A673 (cell line): ENCODE results near the gene BABAM2. TPM values are rescaled to one million over a fixed set of nuclear protein-coding genes. Genes with fewer than 3 reads are reported as not detected.

Experiments used
- BruUV-seq: library from RNA; stranded (reverse); fragments of 400-500 nt; replicated peaks from 2 replicates; lab custom pipeline; 2021; lab: Mats Ljungman, UMichigan
- CTCF ChIA-PET: fragments of 300-600 bp; sonication (Branson Sonifier 250); formaldehyde crosslinking; loops from one replicate; lab custom pipeline; 2022; ENCODE audit warnings: antibody characterized with exemption; lab: Charles Lee
- POLR2A ChIA-PET: fragments of 300-600 bp; sonication (Branson Sonifier 250); formaldehyde crosslinking; loops from one replicate; lab custom pipeline; 2022; ENCODE audit warnings: antibody characterized with exemption; ENCODE audit not compliant: low non-redundant PET; lab: Charles Lee
- DNase-seq: peaks from one replicate; pipeline ENCODE4 v3.0.0-alpha.2; 2015; ENCODE audit warnings: low spot score
- H3K27ac ChIP-seq: fragments of 200-600 bp; sonication (generic); 2 replicates; pipeline ENCODE4 v1.5.1; 2016; ENCODE audit warnings: mixed run types, low read depth, mild to moderate bottlenecking, mixed read lengths, antibody characterized with exemption, low read length; ENCODE audit not compliant: poor library complexity, severe bottlenecking
- H3K27me3 ChIP-seq: fragments of 200-600 bp; sonication (generic); replicated peaks from 2 replicates; pipeline ENCODE4 v1.6.1; 2017; ENCODE audit warnings: mixed run types, low read depth, mild to moderate bottlenecking, mixed read lengths, antibody characterized with exemption, low read length; ENCODE audit not compliant: insufficient read depth, poor library complexity
- H3K36me3 ChIP-seq: fragments of 200-600 bp; sonication (generic); 2 replicates; pipeline ENCODE4 v1.6.1; 2016; ENCODE audit warnings: mixed run types, mild to moderate bottlenecking, mixed read lengths, antibody characterized with exemption, low read length; ENCODE audit not compliant: insufficient read depth, poor library complexity, severe bottlenecking
- H3K4me1 ChIP-seq: fragments of 200-600 bp; sonication (generic); 2 replicates; pipeline ENCODE4 v1.6.1; 2017; ENCODE audit warnings: mixed run types, mild to moderate bottlenecking, mixed read lengths, antibody characterized with exemption, low read length; ENCODE audit not compliant: insufficient read depth, poor library complexity, severe bottlenecking
- H3K4me3 ChIP-seq: fragments of 200-600 bp; sonication (generic); 2 replicates; pipeline ENCODE4 v1.5.1; 2016; ENCODE audit warnings: low read depth, mixed run types, mild to moderate bottlenecking, mixed read lengths, low read length; ENCODE audit not compliant: poor library complexity, severe bottlenecking
- H3K9me3 ChIP-seq: fragments of 200-600 bp; sonication (generic); 2 replicates; pipeline ENCODE4 v1.6.1; 2016; ENCODE audit warnings: mixed run types, low read depth, mild to moderate bottlenecking, mixed read lengths, antibody characterized with exemption, low read length; ENCODE audit not compliant: poor library complexity, severe bottlenecking
- CTCF ChIP-seq: fragments of 300-800, 200-600 bp; sonication (generic); conservative IDR thresholded peaks from 2 replicates; pipeline ENCODE4 v1.5.1; 2017; ENCODE audit warnings: low read depth, mild to moderate bottlenecking, antibody characterized with exemption, low read length, moderate library complexity, mixed read lengths
- EZH2 ChIP-seq: fragments of 200-600 bp; sonication (generic); IDR thresholded peaks from 2 replicates; pipeline ENCODE4 v1.6.1; 2017; ENCODE audit warnings: borderline replicate concordance, low read depth, mild to moderate bottlenecking, mixed read lengths, antibody characterized with exemption, low read length; ENCODE audit not compliant: poor library complexity, severe bottlenecking
- intact Hi-C: fragments of 100-400 bp; cut with micrococcal nuclease; formaldehyde crosslinking; loops from one replicate; pipeline ENCODE4 v1.10.0; 2022; ENCODE audit not compliant: unreplicated experiment
- total RNA-seq: library from RNA; stranded (reverse); gene quantifications from 2 replicates; pipeline ENCODE4 v1.2.3, GENCODE V29; 2021

Gene BABAM2
- total RNA-seq, 1 experiment from 2014 or later, result 21.8 TPM

GRCh38 chr2:27991146-27991545 is 100.6 kb downstream of the BABAM2 start:
- Histone ChIP-seq H3K36me3 (no peaks in the 10 kb centered on the region), H3K4me1 (no peaks in the 10 kb centered on the region), H3K27ac (no peak overlapping the region), H3K4me3 (no peak overlapping the region), H3K27me3 (no peaks in the 10 kb centered on the region), H3K9me3 (no peaks in the 10 kb centered on the region)
- DNase-seq, result no peak
- intact Hi-C loops, result no loop called here
- BruUV-seq, result no TSS peak
- TF ChIP-seq CTCF (no peak), EZH2 (no peak)
- ChIA-PET POLR2A (no interaction called here), CTCF (no interaction called here)

- DNase-seq, result no peak
- intact Hi-C loops, result no loop called here
- Histone ChIP-seq H3K4me1 (no peaks in the 10 kb centered on the region), H3K9me3 (no peaks in the 10 kb centered on the region), H3K4me3 (no peak overlapping the region), H3K36me3 (no peaks in the 10 kb centered on the region), H3K27me3 (no peaks in the 10 kb centered on the region), H3K27ac (no peak overlapping the region)
- CTCF ChIA-PET, result no interaction called here
- POLR2A ChIA-PET, result no interaction called here
- no TSS peak for BruUV-seq
- TF ChIP-seq CTCF, result no peak
- TF ChIP-seq EZH2, result no peak
Observed at GRCh38 chr2:27992787-27993401, 102.4 kb downstream of the BABAM2 start.

GRCh38 chr2:27993402-27993787 is 102.9 kb downstream of the BABAM2 start:
- Histone ChIP-seq H3K27me3 (no peaks in the 10 kb centered on the region), H3K4me3 (no peak overlapping the region), H3K4me1 (no peaks in the 10 kb centered on the region), H3K36me3 (no peaks in the 10 kb centered on the region), H3K27ac (no peak overlapping the region), H3K9me3 (no peaks in the 10 kb centered on the region)
- intact Hi-C loops, result no loop called here
- POLR2A ChIA-PET, result no interaction called here
- no TSS peak for BruUV-seq
- TF ChIP-seq CTCF, result no peak
- no peak for TF ChIP-seq EZH2
- CTCF ChIA-PET, result no interaction called here
- no peak for DNase-seq
